NB4 (cell line): Measurements from ENCODE around the gene BEST2.

Source experiments
- CTCF ChIP-seq: IDR thresholded peaks from one replicate; pipeline ENCODE4 v1.5.1; 2012; ENCODE audit warnings: low read depth, low read length
- POLR2A ChIP-seq: IDR thresholded peaks from 2 replicates; pipeline ENCODE4 v1.6.1; 2011; ENCODE audit warnings: mild to moderate bottlenecking; ENCODE audit not compliant: insufficient read length; ENCODE audit errors: extremely low read depth

GRCh38 chr19:12782174-12782423 lies 30.5 kb downstream of the BEST2 start:
- no peak for TF ChIP-seq CTCF
- TF ChIP-seq POLR2A = no peak
